Stimulated activated CD8-positive, alpha-beta memory T cell treated with anti-CD3 and anti-CD28 coated beads, Interleukin-15, amount 100 ng/mL, for 48 hours (primary cell): ENCODE data around the gene METTL16.
"Not testable (repeated sequence)": the region's sequence is repeated elsewhere in the genome, so short reads cannot be mapped to it uniquely, and the experiment has no call there.

ENCODE experiments used
- DNase-seq, 2 donors: peaks; one replicate each; pipeline ENCODE4 v3.0.0-alpha.2; 2020; ENCODE audit warnings: low read depth in 2 of 2

The METTL16 gene

DNA sequence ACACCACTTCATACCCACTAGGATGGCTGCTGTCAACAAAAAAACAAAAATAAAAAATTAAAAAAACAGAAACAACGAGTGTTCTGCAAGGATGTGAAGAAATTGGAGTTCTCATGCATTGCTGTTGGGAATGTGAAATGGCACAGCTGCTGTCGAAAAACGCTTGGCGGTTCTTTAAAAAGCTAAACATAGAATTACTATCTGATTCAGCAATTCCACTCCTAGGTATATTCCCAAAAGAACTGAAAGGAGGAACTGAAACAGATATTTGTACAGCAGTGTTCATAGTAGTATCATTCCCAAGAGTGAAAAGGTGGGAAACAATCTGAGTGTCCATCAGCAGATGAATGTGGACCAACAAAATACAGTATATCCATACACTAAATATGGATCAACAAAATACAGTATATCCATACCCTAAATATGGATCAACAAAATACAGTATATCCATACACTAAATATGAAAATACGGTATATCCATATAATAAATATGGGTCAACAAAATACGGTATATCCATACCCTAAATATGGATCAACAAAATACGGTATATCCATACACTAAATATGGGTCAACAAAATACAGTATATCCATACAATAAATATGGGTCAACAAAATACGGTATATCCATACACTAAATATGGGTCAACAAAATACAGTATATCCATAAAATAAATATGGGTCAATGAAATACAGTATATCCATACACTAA lies 8.7 kb downstream of the METTL16 start:
- no peak for DNase-seq

DNA sequence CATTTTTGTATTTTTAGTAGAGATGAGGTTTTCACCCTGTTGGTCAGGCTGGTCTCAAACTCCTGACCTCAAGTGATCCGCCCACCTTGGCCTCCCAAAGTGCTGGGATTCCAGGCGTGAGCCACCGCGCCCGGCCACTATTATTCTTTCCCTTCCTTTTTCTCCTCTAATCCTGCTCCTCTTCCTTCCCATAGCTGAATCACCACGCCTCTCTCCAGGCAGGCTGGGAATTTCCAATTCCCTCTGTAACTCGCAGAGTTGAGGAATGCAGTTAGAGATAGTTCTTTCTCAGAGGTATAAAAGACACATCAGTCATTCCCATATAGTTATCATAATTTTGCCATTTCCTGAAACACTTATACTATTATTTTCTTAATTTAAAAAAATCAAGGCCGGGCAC lies 11.2 kb downstream of the METTL16 start:
- no peak for DNase-seq

GRCh38 chr17:2489286-2489685 lies 22.4 kb downstream of the METTL16 start:
- not testable (repeated sequence) for DNase-seq

GRCh38 chr17:2487306-2487705 lies 24.4 kb downstream of the METTL16 start:
- DNase-seq, result no peak

- not testable (repeated sequence) for DNase-seq
These were observed 25.0 kb downstream of the METTL16 start for GRCh38 chr17:2486709-2487108.

GRCh38 chr17:2485970-2486369 lies 25.7 kb downstream of the METTL16 start:
- no peak for DNase-seq

DNA sequence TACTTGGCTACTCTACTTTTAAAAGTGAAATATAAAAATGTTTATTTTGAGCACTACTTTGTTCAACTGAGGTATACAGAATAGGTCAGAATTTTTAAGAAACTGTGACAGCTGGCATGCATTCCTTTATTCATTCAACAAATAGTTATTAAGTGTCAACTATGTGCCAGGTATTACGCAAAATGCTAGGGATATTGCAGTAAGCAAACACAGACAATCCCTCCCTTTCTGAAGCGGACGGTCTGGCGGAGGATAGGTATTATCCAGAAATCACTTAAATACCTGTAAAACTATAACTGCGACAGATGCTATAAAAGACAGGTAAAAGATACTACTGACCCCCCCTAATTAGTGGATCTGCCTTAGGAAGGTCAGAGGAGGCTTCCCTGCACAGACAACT lies 26.1 kb downstream of the METTL16 start:
- no peak for DNase-seq

DNA sequence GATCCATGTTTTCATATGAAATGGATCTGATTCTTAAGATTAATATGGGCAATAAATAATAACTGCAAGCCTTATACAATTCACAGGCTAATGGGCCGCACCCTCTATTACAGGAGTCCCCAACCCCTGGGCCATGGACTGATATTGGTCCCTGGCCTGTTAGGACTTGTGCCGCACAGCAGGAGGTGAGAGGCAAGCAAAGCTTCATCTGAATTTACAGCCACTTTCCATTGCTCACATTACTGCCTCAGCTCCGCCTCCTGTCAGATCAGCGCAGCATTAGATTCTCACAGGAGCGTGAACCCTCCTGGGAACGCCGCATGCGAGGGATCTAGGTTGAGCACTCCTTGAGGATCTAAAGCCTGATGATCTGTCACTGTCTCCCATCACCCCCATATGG lies 26.8 kb downstream of the METTL16 start:
- no peak for DNase-seq

- DNase-seq, result no peak
These were observed 28.6 kb downstream of the METTL16 start for GRCh38 chr17:2483084-2483483.

- no peak for DNase-seq
These were observed 29.5 kb downstream of the METTL16 start for GRCh38 chr17:2482218-2482617.

DNA sequence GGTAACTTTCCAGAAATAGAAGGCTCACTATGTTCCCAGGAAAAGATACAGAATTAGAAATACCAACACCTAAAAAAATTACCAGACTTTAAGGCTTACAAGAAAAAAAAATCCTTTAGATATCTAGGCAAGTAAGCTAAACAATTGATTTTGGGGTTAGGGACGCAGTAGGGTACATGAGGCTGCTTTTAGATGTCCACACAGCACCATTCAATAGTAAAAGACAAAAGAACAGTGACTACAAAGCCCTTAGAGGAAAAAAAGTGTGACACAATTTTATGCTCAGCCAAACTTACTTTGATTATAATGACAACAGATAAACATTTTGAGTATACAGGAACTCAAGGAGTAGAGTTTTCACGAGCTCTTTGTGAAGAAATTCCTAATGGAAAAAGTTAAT lies 29.9 kb downstream of the METTL16 start:
- no peak for DNase-seq

GRCh38 chr17:2478458-2478857 lies 33.2 kb downstream of the METTL16 start:
- no peak for DNase-seq

DNA sequence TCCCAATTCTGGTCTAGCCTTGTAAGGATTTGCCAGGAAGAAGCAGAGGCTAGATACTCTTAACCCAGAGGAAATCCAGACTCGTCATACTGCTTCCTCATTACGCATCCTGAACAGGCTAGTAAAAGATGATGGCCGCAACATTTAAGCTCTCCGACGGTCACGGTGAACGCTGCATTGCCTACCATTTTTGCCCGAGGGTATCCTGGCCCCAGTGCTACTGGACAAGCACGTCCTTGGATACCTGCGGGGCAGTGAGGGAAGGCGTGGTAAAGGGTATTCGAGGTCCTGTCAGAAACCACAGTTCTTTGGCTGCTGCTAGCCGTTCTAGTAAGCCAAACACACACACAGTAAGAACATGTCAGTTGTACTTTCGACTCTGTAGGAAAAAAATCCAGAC lies 36.6 kb downstream of the METTL16 start:
- DNase-seq, result no peak

GRCh38 chr17:2474371-2474770 lies 37.3 kb downstream of the METTL16 start:
- no peak for DNase-seq

DNA sequence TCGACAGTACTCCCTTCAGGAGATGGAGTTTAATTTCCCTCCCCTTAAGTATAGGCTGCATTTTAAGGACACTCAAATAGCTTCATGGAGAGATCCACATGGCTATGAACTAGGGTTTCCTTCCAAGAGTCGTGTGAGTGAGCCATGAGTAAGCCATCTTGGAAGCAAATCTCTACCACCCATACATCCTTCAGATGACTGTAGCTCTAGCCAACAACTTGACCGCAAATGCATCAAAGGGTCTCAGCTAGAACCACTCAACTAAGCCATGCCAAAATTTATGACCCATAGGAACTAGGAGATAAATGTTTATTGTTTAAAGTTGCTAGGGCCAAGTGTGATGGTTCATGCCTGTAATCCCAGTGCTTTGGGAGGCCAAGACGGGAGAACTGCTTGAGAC lies 43.4 kb downstream of the METTL16 start:
- DNase-seq, result no peak

DNA sequence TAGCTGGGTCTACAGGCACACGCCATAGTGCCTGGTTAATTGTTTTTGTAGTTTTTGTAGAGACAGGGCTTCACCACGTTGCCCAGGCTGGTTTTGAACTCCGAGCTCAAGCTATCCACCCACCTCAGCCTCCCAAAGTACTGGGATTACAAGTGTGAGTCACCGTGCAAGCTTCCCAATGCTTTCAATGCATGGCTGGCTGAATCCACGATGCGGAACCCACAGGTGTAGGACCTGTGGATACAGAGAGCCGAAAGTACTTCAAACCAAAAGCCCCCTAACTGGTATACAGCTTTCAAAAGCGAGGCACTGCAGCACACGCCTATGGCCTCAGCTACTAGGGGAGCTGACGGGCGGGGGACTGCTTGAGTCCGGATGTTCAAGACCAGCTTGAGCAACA lies 44.8 kb downstream of the METTL16 start:
- no peak for DNase-seq

DNA sequence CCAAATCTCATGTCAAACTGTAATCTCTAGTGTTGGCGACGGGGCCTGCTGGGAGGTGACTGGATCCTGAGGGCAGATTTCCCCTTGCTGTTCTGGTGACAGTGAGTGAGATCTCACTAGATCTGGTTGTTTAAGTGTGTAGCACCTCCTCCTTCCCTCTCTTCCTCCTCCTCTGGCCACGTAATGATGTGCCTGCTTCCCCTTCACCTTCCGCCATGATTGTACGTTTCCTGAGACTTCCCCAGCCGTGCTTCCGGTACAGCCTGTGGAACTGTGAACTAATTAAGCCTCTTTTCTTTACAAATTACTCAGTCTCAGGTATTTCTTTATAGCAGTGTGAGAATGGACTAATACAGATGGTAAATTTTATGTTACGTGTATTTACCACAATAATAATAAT lies 49.2 kb downstream of the METTL16 start:
- no peak for DNase-seq

- no peak for DNase-seq
These were observed 51.8 kb downstream of the METTL16 start for GRCh38 chr17:2459917-2460271.

GRCh38 chr17:2457913-2458312 lies 53.8 kb downstream of the METTL16 start:
- no peak for DNase-seq

GRCh38 chr17:2456475-2456874 lies 55.2 kb downstream of the METTL16 start:
- DNase-seq, result no peak

DNA sequence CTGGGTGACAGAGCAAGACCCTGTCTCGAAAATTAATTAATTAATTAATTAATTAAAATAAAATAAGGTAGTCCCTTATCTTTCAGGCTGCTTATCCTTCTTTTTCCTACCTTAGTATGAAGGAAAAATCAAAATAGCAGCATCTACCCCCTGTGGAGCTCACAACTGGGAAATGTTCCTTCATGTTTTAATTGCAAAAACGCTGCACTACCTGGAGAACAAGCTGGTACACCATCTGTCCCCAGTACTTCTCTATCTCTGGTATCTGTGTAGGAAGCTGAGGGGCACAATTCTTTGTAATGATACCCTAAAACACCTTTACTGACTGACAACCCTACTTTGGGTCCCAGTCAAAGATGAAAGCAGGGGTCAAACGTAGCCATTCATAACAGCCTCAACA lies 55.7 kb downstream of the METTL16 start:
- DNase-seq, result no peak

DNA sequence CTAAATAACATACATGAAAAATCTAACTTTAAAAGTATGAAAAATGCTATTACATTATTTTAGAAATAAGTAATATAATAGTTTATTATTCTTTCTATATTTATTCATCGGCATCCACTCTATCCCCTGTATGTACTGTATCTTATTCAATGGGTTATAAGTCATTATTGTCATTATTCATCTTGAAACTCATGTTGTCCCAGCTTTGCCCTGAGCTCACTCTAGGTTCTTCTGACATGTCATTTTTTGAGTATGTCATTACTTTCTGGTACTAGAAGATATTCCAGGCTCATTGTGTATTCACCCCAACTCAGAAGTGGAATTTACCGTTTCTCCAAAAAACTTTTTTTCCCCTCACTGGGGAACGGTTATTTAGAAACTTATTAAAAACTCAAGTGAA lies 57.8 kb downstream of the METTL16 start:
- no peak for DNase-seq

GRCh38 chr17:2453325-2453724 lies 58.4 kb downstream of the METTL16 start:
- DNase-seq, result no peak

GRCh38 chr17:2452216-2452750 lies 59.4 kb downstream of the METTL16 start:
- DNase-seq, result no peak
